SJSA1 (cell line): ENCODE results near the gene NMRK2. TPM values are rescaled to one million over a fixed set of nuclear protein-coding genes. Genes with fewer than 3 reads are reported as not detected.

Source experiments
- DNase-seq, 2 experiments: peaks; one replicate each; pipeline ENCODE4 v3.0.0-alpha.2; 2015 to 2020; ENCODE audit warnings: low spot score in 2 of 2, low read depth in 1 of 2
- H3K27ac ChIP-seq: fragments of 250-450 bp; sonication (Bioruptor Pico); 2 replicates; pipeline ENCODE4 v1.5.1; 2020; ENCODE audit warnings: mild to moderate bottlenecking, moderate library complexity
- H3K27me3 ChIP-seq: fragments of 250-450 bp; sonication (Bioruptor Pico); replicated peaks from 2 replicates; pipeline ENCODE4 v1.5.1; 2020; ENCODE audit warnings: mild to moderate bottlenecking, moderate library complexity
- H3K36me3 ChIP-seq: fragments of 250-450 bp; sonication (Bioruptor Pico); 2 replicates; pipeline ENCODE4 v1.5.1; 2020; ENCODE audit warnings: mild to moderate bottlenecking
- H3K4me1 ChIP-seq: fragments of 250-450 bp; sonication (Bioruptor Pico); replicated peaks from 2 replicates; pipeline ENCODE4 v1.6.1; 2021; ENCODE audit warnings: mild to moderate bottlenecking
- H3K4me3 ChIP-seq: fragments of 250-450 bp; sonication (Bioruptor Pico); 2 replicates; pipeline ENCODE4 v1.5.1; 2020; ENCODE audit warnings: mild to moderate bottlenecking
- H3K9me3 ChIP-seq: fragments of 250-450 bp; sonication (Bioruptor Pico); replicated peaks from 2 replicates; pipeline ENCODE4 v1.5.1; 2020; ENCODE audit warnings: mild to moderate bottlenecking
- total RNA-seq: library from RNA; depleted of rRNA; stranded (reverse); fragments of >200 nt; shearing (Covaris generic); gene quantifications from 2 replicates; pipeline ENCODE4 v1.2.3, GENCODE V29; 2014

The NMRK2 gene
- total RNA-seq, 1 experiment from 2014 or later = not detected

- Histone ChIP-seq H3K9me3 (no peaks in the 10 kb centered on the region), H3K36me3 (peaks cover 93% of the 10 kb centered on the region), H3K27ac (no peak overlapping the region), H3K4me1 (peaks cover 17% of the 10 kb centered on the region), H3K27me3 (no peaks in the 10 kb centered on the region), H3K4me3 (no peak overlapping the region)
- DNase-seq = no peak
These were observed 46.4 kb downstream of the NMRK2 start for GRCh38 chr19:3979289-3979673.

GRCh38 chr19:3979674-3980352 is 46.9 kb downstream of the NMRK2 start:
- Histone ChIP-seq H3K9me3 (no peaks in the 10 kb centered on the region), H3K27ac (no peak overlapping the region), H3K36me3 (peaks cover 98% of the 10 kb centered on the region), H3K4me3 (no peak overlapping the region), H3K4me1 (peaks cover 17% of the 10 kb centered on the region), H3K27me3 (no peaks in the 10 kb centered on the region)
- DNase-seq = no peak

DNA sequence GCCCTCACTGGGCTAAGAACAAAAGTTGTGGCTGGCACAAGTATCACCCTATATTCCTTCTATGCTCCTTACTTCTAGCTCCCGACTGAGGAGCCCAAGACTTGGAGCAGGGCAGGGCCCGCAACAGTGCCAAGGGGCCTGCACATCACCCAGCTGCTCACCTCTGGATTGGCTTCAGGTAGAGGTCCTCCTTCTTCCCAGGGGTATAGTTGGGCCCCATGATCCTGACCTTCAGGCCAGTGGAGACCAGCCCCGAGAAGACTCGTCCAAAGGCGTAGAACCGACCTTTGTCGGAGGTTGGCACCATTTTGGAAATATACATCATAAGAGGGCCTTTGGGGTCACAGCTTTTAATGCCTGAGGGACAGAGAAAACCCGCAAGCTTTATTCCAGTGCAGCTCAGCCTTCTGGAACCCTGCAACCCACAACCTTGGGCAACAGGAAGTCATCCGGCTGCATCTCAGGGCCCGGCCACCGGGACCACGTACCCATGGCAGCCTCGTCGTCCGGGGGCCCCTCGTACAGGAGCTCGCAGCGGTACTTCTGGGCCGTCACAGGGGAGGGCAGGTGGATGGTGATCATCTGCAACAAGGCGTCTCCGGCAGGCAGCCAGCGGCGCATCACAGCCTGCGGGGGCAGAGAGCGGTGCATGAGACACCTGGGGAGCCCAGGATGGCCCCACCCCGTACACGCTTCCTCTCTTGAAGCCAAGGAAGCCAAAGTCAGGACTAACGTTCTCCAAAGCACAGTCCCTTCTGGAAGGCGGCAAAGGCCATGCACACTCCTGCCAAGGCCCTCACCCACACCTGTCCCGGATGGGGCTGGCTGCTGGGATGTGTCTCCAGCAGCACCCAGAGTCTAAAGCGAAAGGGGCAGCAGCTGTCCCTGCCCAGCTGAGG is 47.7 kb downstream of the NMRK2 start:
- Histone ChIP-seq H3K36me3 (peaks cover 96% of the 10 kb centered on the region), H3K27ac (no peak overlapping the region), H3K4me1 (peaks cover 19% of the 10 kb centered on the region), H3K27me3 (no peaks in the 10 kb centered on the region), H3K4me3 (no peak overlapping the region), H3K9me3 (no peaks in the 10 kb centered on the region)
- DNase-seq = no peak

GRCh38 chr19:3981373-3981735 is 48.5 kb downstream of the NMRK2 start:
- Histone ChIP-seq H3K4me3 (no peak overlapping the region), H3K36me3 (peaks cover 89% of the 10 kb centered on the region), H3K9me3 (no peaks in the 10 kb centered on the region), H3K4me1 (peaks cover 27% of the 10 kb centered on the region), H3K27ac (no peak overlapping the region), H3K27me3 (no peaks in the 10 kb centered on the region)
- DNase-seq = no peak

GRCh38 chr19:3981736-3982681 is 49.1 kb downstream of the NMRK2 start:
- H3K36me3 ChIP-seq = peaks cover 82% of the 10 kb centered on the region
- H3K9me3 ChIP-seq = no peaks in the 10 kb centered on the region
- H3K27ac ChIP-seq = no peak overlapping the region
- peaks cover 30% of the 10 kb centered on the region for H3K4me1 ChIP-seq
- no peak overlapping the region for H3K4me3 ChIP-seq
- DNase-seq = no peak
- no peaks in the 10 kb centered on the region for H3K27me3 ChIP-seq

GRCh38 chr19:3982701-3983541 is 50.1 kb downstream of the NMRK2 start:
- H3K27ac ChIP-seq = no peak overlapping the region
- peaks cover 34% of the 10 kb centered on the region for H3K4me1 ChIP-seq
- no peaks in the 10 kb centered on the region for H3K27me3 ChIP-seq
- no peaks in the 10 kb centered on the region for H3K9me3 ChIP-seq
- peak overlapping the region; percentile 94 for H3K4me3 ChIP-seq
- peak in 1 of 2 experiments; percentile 71 for DNase-seq
- peaks cover 73% of the 10 kb centered on the region for H3K36me3 ChIP-seq

- H3K4me1 ChIP-seq = peaks cover 34% of the 10 kb centered on the region
- H3K36me3 ChIP-seq = peaks cover 67% of the 10 kb centered on the region
- no peaks in the 10 kb centered on the region for H3K9me3 ChIP-seq
- DNase-seq = no peak
- no peaks in the 10 kb centered on the region for H3K27me3 ChIP-seq
- peak overlapping the region; percentile 94 for H3K4me3 ChIP-seq
- H3K27ac ChIP-seq = peak overlapping the region; percentile 96; the same call in 1 of the 2 replicates
These were observed 50.7 kb downstream of the NMRK2 start for GRCh38 chr19:3983542-3983914.

DNA sequence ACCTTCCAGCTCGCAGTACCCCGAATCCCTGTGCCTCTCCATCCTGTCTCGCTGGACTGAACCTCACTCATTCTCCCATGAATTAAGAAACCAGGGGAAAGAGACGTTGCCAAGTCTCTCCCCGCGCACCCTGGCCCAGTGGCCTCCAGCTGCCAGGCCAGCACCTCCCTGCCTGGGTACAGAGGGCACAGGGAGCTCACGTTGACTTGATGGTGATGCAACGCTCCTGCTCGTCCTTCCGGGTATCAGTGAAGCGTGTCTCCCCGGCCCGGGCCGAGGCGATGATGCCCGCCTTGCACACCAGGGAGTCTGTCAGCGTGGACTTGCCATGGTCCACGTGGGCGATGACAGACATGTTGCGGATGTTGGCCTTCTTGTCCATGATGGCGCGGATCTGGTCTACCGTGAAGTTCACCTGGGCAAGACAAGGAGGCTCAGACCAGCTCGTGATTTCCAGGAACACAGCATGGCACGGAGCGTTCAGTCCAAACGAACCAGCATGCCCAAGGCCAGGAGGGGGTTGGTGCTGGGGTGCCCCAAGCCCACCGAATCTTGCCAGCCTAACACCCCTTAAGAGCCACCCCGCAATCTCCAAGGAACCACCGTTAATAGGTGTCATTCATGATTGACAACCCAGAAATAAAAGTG is 51.2 kb downstream of the NMRK2 start:
- peaks cover 34% of the 10 kb centered on the region for H3K4me1 ChIP-seq
- H3K9me3 ChIP-seq = no peaks in the 10 kb centered on the region
- peaks cover 62% of the 10 kb centered on the region for H3K36me3 ChIP-seq
- no peaks in the 10 kb centered on the region for H3K27me3 ChIP-seq
- H3K4me3 ChIP-seq = peak overlapping the region; percentile 94
- no peak for DNase-seq
- H3K27ac ChIP-seq = peak overlapping the region; percentile 96

DNA sequence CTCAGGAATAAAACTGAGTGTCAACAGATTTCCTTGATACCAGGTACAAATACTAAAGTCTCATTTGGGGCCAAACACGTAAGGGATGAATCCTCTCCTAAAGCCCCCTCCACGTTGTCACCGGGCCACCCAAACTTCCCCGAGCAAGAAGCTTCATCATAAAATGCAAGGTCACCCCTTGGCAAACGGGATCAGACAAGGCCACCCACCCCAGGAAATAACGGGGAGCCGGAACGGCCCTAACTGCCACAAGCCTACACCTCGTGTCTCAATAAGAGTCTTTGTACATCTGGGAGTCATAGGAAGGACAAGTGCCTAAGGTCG is 51.7 kb downstream of the NMRK2 start:
- H3K36me3 ChIP-seq = peaks cover 57% of the 10 kb centered on the region
- DNase-seq = no peak
- peak overlapping the region; percentile 94 for H3K4me3 ChIP-seq
- peak overlapping the region; percentile 96 for H3K27ac ChIP-seq
- no peaks in the 10 kb centered on the region for H3K9me3 ChIP-seq
- H3K4me1 ChIP-seq = peaks cover 34% of the 10 kb centered on the region
- H3K27me3 ChIP-seq = no peaks in the 10 kb centered on the region

DNA sequence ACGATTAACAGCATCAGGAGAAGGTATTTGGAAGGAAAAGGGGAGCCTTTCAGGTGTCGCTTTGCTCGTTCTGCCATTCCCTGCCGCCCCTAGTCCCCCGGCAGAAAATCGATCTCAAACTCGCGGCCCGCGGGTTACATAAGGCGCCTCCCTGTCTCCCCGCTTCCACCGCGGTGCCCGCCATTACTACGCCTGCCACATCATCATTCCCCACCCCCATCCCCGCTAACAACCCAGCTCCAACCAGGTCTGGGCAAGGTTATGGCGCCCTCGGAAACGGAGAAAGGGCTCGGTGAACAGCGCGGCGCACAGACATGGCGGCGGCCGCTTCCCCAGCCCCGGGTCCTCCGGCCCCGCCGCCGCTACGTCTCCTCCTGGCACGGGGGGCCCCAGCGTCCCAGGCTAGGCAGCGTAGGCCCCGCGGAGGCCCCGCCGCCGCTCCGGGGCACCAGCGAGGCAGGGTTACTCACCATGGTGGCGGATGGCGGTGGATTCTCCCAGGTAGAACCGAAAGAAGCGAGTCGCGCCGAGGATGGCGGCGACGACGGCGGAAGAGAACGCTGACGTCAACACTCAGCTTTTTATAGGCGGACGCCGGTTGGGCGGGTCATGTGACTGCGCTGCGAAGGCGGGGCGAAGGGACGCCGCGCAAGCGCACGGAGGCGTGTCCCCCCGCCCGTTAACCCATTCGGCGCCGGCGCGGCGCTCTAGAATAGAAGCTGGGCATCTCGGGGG is 52.2 kb downstream of the NMRK2 start, which contains the start of gene EEF2:
Gene EEF2 (minus strand): TSS at position 556 of the 735 bp plus-strand sequence. CDS start 83 bp downstream, at position 473.
- peaks cover 34% of the 10 kb centered on the region for H3K4me1 ChIP-seq
- H3K9me3 ChIP-seq = no peaks in the 10 kb centered on the region
- H3K4me3 ChIP-seq = peak within 1 kb of the TSS; percentile 94
- no peaks in the 10 kb centered on the region for H3K27me3 ChIP-seq
- H3K27ac ChIP-seq = peak within 1 kb of the TSS; percentile 96
- peak; percentile 89 to 91 for DNase-seq
- H3K36me3 ChIP-seq = peaks cover 52% of the 10 kb centered on the region

- peaks cover 45% of the 10 kb centered on the region for H3K36me3 ChIP-seq
- peaks cover 34% of the 10 kb centered on the region for H3K4me1 ChIP-seq
- H3K9me3 ChIP-seq = no peaks in the 10 kb centered on the region
- peak overlapping the region; percentile 94 for H3K4me3 ChIP-seq
- DNase-seq = no peak
- no peaks in the 10 kb centered on the region for H3K27me3 ChIP-seq
- H3K27ac ChIP-seq = no peak overlapping the region
These were observed 52.9 kb downstream of the NMRK2 start for GRCh38 chr19:3985643-3986259.
